Kidney capillary endothelial cell (primary cell): Measurements from ENCODE around the gene STK32B.

ENCODE experiments used
- DNase-seq: peaks from one replicate; pipeline ENCODE4 v3.0.0-alpha.2; 2018; ENCODE audit warnings: low spot score

STK32B gene

GRCh38 chr4:5069901-5070300 lies 18.6 kb downstream of the STK32B start:
- no peak for DNase-seq

DNA sequence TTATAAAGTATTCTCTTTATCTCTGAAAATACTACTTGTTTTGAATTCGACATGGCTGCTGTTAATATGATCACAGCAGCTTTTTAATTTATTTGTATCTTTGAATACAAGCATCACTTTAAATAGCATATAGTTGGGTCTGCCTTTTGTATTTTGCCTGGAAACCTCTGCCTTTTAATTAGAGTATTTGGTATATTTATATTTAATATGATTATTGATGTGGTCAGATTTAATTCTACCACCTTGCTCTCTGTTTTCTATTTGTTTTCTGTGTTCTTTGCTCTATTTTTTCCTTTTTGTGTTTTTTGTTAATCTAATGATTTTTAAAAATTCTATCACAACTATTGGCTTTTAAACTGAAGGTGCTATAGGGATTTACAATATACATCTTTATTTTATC lies 21.7 kb downstream of the STK32B start:
- no peak for DNase-seq

GRCh38 chr4:5078009-5078408 lies 26.7 kb downstream of the STK32B start:
- no peak for DNase-seq

DNA sequence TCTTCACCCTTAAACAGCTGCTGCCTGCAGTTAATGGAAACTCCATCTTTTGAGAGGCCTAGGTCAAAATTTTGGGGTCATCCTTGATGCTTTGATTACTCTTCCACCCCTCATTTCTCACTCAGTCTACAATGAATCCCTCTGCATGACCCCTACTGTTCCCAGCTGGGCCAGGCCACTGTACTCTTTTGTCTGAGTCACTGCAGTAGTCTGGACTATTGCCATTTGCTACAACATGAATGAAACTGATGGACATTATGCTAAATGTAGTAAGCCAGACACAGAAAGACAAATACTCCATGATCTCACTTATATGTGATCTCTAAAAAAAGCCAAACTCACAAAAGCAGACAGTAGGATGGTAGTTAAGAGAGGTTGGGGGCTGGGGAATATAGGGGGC lies 28.3 kb downstream of the STK32B start:
- no peak for DNase-seq

GRCh38 chr4:5081441-5081999 lies 30.2 kb downstream of the STK32B start:
- DNase-seq = no peak

GRCh38 chr4:5082376-5082775 lies 31.1 kb downstream of the STK32B start:
- DNase-seq = no peak

DNA sequence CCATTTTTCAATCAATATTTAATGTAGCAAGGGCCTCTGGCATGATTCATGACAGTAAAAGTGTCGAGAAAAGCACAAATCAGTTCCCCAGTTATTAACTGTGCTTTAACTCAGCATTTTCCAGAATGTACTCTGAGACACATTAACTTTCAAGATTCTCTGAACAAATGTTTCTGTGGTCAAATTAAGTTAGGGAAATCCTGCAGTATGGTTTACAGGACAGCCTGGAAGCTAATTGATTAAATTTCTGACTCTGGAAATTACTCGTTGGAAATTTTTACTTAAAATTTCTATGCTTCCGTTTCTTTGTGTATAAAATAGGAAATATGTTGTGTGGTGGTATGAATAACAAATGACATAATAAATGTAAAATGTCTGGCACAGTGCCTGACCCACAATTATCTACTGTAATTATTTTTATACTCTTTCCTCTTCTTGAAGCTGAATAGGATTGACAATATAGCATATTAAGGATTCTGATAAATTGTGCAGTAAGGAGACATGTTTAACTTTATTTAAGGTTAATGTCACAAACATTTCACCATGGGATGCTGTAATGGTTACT lies 33.7 kb downstream of the STK32B start:
- DNase-seq = no peak

DNA sequence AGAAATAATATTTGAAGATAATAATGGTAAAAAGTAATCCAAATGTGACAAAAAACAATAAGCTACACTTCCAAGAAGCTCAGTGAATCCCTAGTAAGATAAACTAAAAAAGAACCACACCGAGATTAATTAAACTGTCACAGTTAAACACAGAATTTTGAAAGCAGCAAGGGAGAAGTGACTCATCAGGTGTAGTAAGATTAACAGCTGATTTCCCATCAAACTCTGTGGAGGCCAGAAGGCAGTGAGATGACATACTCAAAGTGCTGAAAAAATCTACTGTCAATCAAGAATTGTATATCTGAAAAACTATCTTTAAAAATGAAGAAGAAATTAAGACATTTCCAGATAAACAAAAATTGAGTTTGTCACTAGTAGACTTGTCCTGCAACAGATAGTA lies 35.3 kb downstream of the STK32B start:
- no peak for DNase-seq

DNA sequence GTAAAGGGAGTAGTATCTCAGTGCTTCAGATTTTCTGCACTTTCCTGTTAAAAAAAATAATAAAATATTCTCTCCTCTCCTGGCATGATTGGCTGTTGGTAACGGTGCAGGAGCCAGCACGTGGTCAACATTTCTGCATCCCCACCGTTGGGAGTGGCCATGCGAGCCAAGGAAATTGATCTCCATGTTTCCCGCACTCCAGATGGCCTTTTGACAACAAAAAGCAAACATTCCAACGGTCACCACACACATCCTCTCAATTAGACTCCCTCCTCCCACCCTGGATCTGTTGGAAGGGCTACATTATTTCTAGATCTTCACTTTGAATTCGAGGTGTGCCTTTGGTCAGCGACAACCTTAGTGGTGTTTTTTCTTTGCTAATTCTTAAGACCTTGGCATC lies 45.0 kb downstream of the STK32B start:
- DNase-seq = no peak

DNA sequence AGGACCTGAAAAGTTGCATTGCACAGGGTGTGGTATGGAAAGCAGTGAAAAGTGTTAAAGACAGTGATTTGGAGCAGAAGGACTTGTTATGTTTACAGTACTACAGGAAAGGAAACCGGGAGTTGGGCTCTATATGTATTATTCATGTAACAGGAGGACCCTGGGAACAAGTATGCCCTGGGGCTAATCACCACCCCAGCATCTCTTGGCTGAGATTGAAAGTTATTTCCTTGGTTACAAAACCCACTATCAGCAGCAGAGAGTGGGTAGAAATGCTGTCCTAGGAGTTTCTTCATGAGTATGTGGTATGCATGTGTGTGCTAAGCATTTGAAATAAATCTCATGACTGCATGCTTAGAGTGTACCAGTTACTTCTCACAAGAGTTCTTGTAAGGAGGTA lies 46.9 kb downstream of the STK32B start:
- DNase-seq = no peak

- no peak for DNase-seq
Observed at GRCh38 chr4:5100336-5100735, 49.1 kb downstream of the STK32B start.

- DNase-seq = no peak
Observed at GRCh38 chr4:5100986-5101385, 49.7 kb downstream of the STK32B start.

GRCh38 chr4:5101571-5101970 lies 50.3 kb downstream of the STK32B start:
- no peak for DNase-seq

- no peak for DNase-seq
Observed at GRCh38 chr4:5110901-5111300, 59.6 kb downstream of the STK32B start.

DNA sequence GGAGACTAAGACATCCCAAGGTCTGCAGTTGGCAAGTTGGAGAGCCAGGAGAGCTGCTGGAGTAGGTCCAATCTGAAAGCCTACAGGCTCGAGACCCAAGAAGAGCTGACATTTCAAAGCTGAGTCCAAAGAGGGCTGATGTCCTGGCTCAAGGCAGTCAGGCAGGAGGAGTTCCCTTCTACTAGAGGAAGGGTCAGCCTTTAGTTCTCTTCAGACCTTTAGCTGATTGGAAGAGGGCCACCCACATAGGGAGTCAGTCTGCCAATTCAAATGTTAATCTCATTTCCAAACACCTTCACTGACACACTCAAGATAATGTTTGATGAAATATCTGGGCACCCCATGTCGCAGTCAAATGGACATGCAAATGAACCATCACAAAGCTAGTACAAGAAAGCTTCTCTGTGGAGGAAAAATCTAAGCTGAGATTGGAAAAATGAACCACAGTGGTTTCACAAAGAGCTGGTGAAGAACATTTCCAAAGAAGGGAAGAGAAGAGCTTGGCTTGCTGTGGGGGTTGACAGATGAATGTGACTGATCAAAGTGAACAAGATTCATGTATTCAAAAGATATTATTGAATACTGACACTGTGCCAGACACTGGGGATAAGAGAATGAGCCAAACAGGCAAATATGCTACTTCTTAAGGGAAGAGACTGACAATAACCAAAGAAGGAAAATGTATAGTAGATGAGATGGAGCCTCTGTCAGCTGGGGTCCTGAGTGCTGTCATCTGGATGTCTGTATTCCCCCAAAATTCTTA lies 61.2 kb downstream of the STK32B start:
- no peak for DNase-seq

- DNase-seq = no peak
Observed at GRCh38 chr4:5114950-5115349, 63.7 kb downstream of the STK32B start.

DNA sequence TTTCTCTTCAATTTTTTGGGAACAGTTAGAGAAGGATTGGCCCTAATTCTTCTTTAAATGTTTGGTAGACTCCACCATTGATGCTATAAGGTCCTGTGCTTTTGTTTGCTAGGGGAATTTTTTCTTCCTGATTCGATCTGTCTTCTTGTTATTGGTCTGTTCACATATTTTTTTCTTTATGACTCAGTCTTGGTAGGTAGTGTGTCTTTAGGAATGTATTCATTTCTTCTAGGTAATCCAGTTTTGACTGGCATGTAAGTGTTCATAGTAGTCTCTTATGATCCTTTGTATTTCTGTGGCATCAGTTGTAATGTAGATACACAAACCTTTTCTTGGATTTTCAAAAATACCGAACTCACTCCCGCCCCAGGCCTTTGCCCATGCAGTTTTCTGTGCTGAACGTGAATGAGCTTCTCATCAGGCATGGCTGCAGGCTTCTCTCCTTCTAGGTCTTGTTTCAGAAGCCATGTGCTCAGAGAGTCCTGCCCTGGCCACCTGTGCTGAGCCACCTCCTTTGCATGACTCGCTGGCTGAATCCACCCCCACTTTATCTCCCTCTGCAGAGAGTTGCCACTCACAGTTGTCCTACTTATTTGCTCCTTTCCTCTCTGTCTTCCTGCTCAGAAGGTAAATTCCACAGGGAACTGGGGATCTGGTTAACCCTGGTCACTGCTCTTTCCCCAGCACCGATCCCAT lies 67.0 kb downstream of the STK32B start:
- no peak for DNase-seq

DNA sequence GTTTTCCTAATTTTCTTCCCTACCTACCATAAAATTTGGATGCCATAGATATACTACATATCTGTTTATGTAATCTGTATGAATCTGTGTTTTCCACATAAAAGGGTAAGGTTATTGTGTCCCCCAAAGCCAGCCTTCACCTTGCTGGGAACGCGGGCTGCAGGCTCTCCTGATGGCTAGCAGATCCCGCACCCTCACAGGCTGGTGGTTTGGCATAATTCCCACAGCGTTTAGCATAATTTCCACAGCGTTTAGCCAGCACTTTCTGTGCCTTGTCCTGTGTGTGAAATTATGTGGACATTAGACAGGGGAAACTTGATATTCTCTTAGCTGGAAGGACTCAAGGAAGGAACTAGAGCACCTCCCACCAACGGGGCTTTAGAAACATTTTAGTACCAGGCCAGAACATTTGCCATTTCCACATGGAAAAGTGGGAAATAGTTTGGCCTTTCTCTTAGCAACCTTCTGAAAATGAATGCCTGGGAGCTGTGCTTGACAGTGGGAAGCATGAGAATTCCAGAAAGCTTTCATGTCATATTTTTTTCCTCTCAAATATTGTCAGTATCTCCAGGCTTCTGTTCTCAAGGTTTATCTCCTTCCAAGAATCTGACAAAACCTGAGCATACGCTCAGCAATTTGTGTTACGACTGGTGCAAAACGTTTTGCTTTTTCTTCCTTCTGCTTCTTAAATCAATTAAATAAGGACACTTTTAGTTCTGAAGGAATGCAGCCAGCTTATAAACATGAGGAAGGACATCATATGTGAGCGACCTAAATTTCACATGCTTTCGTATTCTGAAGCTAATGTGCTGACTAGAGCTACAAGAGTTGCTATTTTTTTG lies 67.9 kb downstream of the STK32B start:
- DNase-seq = no peak

GRCh38 chr4:5120067-5120466 lies 68.8 kb downstream of the STK32B start:
- DNase-seq = no peak

DNA sequence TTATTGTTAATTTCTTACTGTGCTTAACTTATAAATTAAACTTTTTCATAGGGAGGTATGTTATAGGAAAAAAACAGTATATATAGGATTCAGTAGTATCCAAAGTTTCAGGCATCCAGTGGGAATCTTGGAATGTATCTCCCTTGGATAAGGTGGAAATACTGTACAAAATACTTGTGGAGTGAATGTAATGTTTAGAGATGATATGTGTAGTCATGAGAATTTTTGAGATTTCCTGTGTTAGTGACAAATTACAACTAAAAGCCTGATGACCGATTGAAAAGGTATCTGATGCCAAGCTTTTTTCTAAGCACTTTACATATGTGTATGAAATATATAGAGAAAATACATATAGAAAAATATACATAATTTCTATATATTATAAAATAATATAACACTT lies 69.2 kb downstream of the STK32B start:
- no peak for DNase-seq

DNA sequence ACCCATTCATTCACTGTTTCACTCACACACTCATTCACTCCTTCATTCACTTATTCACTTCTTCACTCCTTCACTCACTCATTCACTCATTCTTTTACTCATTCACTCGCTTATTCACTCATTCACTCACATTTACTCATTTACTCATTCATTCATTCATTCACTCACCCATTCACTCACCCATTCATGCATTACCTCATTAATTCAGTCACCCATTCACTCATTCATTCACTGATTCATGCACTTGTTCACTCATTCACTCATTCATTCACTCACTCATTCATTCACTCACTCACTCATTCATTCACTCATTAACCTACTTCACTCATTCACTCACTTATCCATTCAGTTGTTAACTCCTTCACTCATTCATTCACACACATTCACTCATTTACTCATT lies 70.8 kb downstream of the STK32B start:
- no peak for DNase-seq

DNA sequence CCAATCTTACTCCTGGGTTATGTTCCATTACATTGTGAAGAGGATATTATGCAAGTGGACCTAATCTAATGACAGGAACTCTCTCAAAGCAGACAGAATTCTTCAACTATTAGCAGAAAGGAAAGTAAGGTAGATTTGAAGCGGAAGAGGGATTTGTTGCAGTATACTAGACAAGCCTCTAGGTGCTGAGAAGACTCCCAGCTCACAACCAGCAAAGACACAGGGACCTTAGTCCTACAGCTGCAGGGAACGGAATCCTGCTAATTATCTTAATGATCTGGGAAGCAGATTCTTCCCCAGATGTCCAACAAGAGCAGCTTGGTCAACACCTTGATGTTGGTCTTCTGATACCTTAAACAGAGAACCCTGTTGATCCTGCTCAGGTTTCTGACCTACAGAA lies 73.6 kb downstream of the STK32B start:
- DNase-seq = no peak
